Germinal center (tissue), 1 donor: ENCODE measurements around the gene XPNPEP1.

Experiments
- DNase-seq: peaks from one replicate; pipeline ENCODE4 v3.0.0; 2012; ENCODE audit warnings: mixed read lengths, low spot score

Gene XPNPEP1

DNA sequence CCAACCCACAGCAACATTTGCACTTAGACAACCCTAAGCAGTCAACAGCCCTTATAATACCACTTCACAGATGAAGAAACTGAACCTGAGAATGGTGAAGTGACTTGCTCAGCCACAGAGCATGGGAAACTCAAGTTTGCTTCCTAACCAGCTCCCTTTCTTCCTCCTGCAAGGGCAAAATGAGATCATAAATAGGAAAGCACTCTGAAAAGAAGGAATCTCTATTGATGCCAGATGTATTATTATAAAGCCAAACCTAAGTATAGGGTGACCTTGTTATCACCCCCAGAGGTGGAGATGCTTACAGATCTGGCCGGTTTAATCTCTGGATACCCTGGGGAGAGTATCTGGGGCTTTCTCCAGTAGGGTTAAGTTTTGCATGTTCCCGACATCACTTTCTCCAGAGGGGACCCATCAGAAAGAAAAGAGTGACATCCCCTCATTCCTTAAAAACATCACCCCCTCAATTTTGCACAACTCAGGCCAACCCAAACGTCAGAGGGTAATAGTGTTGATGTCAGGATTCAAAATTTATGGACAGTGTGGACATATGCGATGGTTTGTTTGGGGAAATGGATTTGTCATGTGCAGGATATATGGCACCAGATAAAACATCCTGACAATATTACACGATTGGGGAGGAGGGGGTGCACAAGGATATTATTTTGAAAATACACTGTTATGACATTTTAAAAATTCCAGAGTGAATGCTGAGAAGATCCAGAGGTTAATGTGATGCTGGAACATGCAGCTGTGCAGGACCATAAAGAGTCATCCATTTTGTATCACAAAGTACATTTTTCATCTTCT, 24.0 kb upstream of the XPNPEP1 start:
- DNase-seq: no peak

DNA sequence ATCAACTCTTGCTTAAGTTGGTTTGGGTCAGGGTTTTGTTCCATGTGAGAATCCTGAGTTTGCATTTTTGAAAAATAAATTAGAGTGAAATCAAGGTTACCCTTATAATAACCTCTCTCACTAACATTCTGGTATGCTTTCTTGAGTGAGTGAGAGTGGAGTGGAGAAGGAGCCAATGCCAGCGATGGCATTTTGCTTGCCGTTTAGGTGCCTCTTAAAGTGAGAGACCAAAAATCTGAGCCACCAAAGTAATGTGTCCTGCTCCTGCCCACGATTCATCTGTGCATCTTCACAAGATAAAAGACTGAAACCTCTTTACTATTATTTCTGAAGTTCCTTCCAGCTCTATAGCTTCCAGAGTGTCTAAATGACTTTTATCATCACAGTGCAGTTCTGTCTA, 23.4 kb upstream of the XPNPEP1 start:
- no peak for DNase-seq

DNA sequence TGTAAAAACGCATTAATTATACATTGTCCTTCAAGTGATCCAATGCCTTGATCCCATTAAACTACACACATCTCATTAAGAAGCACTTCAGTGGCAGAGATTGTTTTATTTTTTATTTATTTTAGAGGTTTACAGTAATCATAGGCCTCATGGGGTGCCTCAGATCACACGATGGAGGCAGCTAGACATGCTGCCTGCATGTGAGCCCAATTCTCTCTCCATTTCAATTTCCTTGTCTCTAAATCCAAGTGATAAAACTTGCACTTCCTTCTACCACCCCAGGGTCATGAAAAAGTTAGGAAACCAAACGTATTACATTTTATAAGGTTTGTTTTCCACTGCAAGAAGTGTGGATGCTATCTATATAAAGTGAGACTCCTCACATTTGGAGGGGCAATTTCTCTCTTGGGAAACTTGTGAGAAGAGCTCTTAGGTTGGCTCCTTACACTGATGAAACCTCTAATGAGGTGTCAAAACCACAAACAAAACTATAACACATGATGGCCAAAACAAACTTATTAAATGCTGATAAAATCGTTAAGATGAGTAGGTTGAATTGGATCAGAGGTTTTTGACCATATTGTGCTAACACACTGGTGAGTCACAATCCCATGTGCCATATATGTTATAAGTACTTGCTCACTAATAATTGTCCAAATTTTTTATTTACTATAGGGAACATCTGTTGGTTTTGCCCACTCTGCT, 22.3 kb upstream of the XPNPEP1 start:
- no peak for DNase-seq

DNA sequence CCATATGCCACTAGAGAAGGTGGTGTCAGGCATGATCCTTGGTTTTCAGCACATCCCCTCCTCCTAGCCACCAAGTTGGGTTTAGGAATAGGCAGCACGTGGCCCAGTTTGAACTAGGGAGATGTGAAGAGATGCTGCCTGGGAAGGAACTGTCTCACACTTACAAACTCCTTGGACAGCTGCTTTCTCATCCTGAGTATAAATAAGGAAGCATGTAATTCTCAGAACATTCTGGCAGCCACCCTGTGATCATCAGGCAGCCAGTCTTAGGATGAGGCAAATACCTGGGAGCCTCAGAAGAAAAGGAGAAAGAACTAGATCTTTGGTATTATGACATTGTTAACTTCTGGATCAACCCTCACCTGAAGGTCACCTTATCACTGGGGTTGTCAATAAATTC, 21.3 kb upstream of the XPNPEP1 start:
- no peak for DNase-seq

DNA sequence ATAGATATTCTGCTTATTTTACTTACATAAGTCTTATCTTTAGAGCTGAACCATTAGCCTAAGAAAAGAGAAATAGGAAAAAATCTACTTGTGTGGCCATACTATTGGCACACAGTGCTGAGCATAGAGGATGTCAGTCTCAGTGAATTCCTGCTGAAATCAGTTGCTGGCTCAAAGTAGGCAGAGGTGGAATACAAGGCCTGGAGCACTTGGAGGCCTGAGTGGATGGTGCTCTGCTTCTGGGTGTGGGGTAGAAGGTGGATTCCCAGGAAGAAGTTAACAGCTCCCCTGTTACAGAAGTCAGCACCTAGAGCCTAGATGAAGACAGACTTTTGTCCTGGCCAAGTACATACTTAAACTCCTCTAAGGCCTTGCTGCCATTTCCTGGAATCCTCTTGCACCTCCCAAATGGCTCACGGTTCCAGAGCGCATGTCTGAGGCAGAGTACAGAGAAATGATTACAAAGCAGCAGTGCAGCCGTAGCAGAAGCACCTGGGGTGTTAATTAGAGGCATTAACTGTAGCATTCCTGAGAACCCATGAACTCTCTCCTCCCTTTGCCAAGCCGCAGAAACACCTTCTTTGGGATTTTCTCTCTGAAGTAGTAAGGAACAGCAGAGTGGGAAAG, 18.0 kb upstream of the XPNPEP1 start:
- DNase-seq: no peak

DNA sequence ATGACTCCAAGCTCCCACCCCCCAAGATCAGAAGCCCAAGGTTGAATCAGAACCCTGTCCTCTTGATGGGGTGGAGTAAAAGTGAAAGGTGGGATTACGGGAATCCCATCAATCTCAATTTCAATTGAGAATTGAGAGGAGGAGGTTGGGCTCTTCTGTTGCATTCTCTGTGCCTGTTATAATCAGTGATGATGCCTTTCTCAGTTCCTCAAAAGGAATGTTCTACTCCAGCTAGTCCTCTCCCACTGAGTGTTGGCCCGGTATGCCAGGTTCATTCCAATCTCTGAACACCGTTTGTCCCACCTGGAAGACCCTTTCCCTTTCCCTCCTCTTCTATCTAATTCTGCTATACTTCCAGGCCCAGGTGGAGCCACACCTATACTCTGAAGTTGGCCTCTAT, 17.2 kb upstream of the XPNPEP1 start:
- DNase-seq: no peak

DNA sequence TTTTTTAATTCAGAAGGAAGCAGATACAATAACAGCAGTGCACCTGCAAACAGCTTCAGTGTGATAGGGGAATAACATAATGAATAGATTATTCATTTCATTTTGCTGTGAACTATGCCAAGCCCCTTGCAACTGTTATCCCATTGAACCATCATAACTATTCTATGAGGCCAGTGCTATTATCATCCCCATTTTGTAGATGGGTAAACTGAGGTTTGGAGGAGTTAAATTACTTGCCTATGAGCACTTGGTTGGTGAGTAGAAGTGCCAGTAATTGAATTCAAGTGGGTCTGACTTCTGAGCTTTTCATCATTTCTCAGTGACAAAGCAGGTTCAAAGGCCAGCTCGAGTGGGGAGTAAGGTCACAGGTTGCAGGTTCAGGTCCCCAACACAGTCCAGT, 16.8 kb upstream of the XPNPEP1 start:
- no peak for DNase-seq

DNA sequence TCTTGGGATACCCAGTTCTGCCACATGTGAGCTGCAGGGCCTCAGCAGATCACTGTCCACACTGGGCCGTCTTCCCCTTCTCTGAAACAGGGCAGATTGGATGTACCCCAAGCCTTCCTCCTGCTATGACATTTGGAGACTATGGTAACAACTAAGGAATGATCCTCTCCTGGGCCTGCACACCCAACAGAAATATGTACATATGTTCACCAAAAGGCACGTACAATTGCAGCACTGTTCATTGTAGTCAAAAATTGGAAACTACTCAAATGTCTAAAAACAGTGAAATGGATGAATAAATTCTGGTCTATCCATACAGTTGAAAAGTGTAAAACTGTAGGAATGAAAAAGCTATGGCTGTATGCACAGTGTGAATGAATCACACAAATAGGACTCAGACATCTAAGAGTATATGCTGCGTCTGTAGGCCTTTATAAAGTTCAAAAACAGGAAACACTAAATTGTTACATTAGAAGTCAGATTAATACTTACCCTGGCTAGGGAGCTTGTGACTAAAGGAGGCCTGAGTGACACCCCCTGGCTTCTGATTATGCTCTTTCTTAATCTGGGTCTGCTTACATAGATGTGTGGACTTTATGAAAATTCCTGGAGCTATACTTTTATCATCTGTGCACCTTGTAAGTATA, 16.1 kb upstream of the XPNPEP1 start:
- no peak for DNase-seq

DNA sequence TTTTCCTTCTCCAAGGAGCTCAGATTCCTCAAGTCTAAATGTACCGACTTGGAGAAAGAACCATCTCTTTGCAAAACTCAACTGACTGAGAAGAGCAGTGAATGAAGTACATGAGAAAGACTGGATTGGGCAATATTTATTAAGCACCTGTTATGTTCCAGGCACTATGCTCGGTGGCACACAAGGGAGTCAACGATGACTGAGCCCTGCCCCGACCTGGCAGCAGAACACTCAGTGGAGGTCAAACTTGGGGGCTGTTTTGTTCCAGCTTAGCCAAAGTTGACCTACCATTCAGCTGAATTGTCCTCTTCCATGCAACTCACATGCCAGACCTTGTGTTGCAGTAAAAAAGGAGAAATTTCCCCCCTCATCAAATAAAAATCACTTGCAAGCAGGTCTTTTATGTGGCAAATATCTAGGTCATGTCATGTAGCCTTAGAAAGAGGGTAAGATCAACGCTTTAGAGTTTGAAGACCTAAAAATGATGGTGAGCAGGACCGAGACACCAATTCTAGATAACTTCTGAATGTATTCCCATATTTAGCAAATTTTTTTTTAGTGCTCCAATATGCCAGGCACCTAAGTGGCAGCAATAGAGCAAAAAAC, 14.3 kb upstream of the XPNPEP1 start:
- DNase-seq: no peak

DNA sequence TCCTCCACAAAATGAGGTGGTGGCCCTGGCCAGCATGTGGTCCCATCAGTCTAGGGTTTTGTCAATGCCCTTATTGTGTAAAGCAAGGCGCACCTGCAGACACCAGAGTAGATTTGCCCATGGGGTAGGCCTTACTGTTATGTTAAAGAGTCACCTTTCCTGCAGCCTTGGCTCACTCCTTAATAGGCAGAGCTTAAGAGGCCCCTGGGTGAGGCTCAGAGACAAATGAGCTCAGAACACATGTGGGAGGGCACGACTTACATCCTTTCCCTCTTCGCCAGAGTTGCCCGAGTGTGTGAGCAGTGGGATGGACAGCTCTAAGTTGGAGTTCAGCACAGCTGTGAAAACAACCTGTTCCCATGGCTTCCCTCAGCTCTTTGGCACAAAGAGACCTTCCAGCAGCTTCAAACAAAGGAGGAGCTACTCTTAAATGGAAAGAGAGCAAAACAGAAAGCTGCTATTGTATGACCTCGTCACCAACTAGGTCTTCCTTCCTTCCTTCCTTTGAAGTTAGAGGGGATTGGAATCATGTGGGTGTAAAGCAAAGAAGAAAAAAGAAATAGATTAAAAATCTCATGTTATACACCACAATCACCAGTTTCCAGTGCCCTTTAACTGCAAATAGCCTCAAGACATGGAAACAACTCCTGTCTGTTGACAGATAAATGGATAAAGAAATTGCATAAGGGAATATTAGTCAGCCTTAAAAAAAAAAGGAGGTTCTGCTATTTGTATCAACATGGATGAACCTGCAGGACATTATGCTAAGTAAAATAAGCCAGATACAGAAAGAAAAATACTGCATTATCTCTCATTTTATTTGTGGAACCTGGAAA, 11.9 kb upstream of the XPNPEP1 start:
- DNase-seq: no peak

DNA sequence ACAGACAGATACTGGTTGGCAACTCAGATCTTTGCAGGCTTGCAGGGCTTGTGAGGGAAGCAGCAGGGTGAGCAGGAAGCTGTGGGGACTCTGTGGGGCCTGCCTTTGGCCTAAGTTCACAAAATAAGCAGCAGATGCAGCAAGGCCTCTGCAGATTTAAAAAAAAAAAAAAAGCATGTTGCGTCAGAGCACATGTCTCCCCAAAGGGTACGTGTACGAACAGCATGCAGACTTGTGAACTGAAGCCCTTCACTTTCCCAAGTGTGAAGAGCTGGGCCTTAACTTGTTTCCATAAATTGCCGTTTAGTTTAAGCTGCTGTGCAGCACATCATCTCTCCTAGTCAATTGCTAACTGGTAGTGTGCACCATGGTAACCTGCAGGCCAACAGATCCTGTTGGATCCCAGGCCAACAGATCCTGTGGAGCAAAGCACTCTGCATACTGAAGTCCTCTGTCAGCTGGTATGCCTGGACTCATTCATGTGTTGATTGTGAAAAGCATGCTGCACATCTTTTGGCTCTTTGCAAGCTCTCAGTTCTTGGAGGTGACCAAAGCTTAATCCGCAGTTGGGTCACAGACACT, 10.8 kb upstream of the XPNPEP1 start:
- DNase-seq: no peak

DNA sequence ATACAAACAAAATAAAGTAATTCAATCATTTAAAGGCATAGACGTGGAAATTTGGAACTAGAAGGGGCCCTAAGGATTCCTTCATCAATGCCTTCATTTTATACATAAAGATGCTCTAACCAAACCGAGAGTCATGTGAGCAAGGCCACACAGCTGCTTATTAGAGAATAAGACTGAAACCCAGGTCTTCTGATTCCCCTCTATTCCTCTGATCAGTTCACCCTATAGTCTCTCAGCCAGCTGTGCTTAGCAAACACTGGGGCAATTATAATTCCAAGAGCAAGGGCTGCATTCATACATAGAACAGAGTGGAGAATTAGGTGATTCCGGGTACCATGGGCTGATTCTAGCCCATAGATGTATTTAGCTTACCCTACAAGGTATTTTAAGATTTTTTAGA, 9.7 kb upstream of the XPNPEP1 start:
- no peak for DNase-seq

DNA sequence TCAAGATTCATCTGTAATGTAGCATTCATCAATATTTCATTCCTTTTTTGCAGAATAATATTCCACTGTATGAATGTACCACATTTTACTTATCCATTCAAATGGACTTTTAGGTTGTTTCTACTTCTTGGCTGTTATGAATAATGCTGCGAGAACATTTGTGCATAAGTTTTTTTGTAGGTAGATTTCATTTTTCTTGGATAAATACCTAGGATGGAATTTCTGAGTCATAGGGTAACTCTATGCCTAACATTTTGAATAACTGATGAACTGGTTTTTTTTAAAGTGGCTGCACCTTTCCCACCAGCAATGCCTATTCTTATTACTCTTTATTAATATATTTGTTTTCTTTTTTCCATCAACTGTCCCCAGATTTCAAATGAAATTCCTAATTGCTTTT, 9.1 kb upstream of the XPNPEP1 start:
- no peak for DNase-seq

DNA sequence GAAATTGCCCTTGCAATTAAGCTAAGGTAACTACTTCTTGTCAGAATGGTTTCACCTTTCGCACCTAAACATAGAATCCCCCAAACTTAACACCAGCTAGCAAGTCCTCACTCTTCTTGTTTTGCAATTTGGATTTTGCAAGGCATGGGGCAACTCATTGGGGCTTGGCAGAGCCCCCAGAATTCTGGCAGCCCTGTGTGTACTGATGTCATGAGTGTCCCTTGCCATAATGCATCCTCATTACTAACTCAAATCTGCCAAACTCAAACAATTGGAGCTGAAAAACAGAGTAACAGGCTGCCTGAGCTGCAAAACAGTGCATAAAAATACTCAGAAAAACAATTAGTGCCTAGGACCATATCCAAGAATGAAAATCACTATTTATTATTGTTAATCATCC, 7.9 kb upstream of the XPNPEP1 start:
- DNase-seq: no peak

DNA sequence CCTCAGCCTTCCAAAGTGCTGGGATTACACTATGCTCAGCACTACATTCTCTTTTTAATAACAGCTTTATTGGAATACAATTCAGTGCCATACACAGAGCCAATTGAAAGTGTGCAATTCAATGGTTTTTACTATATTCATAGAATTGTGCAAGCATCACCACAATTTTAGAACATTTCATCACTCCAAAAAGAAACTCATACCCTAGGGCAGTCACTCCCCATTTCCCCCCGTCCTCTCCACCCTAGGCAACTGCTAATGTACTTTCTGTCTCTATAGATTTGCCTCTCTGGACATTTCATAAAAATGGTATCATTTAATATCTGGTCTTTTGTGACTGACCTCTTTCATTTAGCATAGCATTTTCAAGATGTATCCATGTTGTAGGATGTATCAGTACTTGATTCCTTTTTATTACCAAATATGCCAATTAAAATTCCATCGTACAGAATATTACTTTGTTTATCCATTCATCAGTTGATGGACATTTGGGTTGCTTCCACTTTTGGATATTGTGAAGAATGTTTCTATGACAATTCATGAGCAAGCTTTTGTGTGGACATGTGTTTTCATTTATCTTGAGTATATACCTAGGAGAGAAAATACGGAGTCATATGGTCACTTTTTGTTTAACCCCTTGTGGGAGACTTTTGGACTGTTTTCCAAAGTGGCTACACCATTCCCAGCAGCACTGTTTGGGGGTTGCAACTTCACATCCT, 6.3 kb upstream of the XPNPEP1 start:
- no peak for DNase-seq

DNA sequence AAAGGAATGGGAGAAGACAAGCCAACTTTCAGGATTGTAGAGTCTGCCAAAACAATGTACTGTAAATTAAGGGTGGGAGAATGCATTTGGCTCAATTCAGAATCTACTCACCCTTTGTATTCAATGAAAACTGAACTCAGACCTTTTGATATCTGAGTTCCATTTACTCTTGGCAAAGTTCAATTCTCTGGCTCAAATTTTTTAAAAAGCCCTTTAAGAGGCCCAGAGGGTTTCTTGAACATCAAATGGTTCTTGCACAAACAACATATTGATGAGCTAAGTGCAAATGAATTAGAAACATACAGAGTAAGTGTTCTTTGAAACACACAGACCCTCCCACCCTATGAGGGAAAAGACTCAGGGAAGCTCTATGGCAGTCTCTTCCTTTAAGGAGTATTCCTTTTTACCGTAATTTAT, 5.2 kb upstream of the XPNPEP1 start:
- DNase-seq: no peak

DNA sequence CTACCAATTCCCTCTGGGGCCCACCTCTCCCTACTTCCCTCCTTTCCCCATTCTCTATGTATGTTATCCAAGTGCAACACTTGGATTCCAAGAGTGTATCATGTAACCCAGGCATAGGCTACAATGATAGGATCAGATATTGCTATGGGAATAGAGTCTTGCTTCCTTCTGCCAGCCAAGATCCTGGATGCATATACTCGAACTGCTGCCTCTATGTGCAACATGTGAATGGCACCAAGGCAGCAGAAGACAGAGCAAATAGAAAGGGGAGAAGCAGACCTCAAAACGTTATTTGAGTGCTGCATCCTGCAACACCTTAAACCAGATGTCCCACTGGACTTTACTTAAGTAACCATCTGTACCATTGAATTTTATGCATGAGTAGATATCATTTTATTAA, 3.5 kb upstream of the XPNPEP1 start:
- no peak for DNase-seq

DNA sequence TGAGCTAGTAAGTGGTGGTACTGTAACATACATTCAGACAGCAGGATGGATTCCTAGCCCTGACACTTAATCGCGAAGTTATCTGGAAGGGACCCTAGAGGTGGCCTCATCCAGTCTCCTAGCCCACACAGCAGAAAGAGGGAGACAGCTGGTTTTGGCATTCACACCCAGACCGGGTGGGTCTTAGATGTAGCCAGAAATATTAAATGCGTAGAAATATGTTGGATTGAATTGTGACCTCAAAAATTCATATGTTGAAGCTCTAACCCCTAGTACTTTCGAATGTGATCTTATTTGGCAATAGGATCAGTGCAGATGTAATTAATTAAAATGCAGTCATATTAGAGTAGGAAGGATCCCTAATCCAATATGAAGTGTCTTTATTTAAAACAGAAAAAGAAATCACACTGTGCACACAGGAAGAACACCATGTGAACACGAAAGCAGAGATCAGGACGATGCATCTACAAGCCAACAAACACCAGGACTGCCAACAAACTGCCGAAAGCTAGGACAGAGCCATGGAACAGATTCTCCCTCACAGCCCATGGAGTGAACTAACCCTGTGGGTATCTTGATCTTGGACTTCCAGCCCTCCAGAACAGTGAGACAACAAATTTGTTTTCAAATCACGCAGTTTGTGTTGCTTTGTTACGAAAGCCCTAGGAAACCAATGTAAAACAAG, 2.9 kb upstream of the XPNPEP1 start:
- no peak for DNase-seq

DNA sequence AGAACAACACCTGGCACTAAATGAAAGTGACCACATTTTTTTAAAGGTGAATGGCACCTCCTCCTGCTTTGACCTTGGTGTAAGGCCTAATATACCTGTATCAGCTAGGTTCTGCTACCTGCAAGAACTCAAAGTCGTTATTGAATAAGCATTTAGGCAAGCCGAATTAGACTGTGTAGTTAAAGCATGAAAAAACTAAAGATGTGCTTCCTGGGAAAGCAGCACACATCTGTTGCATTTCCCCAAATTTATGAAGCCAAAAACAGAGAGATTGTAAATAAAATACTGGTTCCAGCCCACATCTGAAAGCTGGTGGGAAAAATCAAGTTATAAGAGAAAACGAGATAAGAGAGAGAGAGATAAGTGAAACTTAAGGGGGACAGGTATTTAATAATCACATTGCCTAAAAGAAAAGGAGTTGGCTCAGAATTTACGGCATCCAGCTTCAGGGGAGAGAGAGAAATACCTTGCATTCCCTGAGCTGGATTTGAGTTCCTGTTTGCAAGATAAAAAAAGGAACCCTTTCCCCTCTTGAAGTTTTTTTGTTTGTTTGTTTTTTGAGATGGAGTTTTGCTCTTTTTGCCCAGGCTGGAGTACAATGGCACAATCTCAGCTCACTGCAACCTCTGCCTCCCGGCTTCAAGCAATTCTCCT, 1.8 kb upstream of the XPNPEP1 start:
- DNase-seq: no peak
